Astrocyte (in vitro differentiated cells and primary cell): ENCODE data around the gene SLC37A1. TPM values are rescaled to one million over a fixed set of nuclear protein-coding genes. Genes with fewer than 3 reads are reported as not detected.

Experiments
- DNase-seq: peaks from one replicate; pipeline ENCODE4 v3.0.0-alpha.2; 2010; ENCODE audit warnings: low read depth
- FAIRE-seq: peaks from 2 replicates; lab custom pipeline; 2011; peaks lifted over from hg19 to GRCh38; lab: Jason Lieb, UNC
- H2AFZ ChIP-seq: 2 replicates; pipeline ENCODE4 v1.6.0; 2012; ENCODE audit warnings: low read depth, low read length, inconsistent platforms
- H3K27ac ChIP-seq: 2 replicates; pipeline ENCODE4 v1.5.1; 2011; ENCODE audit warnings: low read depth, low read length, inconsistent platforms
- H3K27me3 ChIP-seq: 2 replicates; pipeline ENCODE4 v1.6.0; 2011; ENCODE audit warnings: low read length, inconsistent platforms; ENCODE audit not compliant: insufficient read depth
- H3K36me3 ChIP-seq: 2 replicates; pipeline ENCODE4 v1.5.1; 2011; ENCODE audit warnings: low read length, inconsistent platforms; ENCODE audit not compliant: insufficient read depth
- H3K4me1 ChIP-seq: 2 replicates; pipeline ENCODE4 v1.5.1; 2011; ENCODE audit warnings: low read length, inconsistent platforms; ENCODE audit not compliant: insufficient read depth
- H3K4me2 ChIP-seq: 2 replicates; pipeline ENCODE4 v1.6.0; 2012; ENCODE audit warnings: low read length, inconsistent platforms
- H3K4me3 ChIP-seq: 2 replicates; pipeline ENCODE4 v1.5.1; 2011; ENCODE audit warnings: low read depth, mild to moderate bottlenecking, low read length, inconsistent platforms; ENCODE audit not compliant: insufficient read depth
- H3K79me2 ChIP-seq: 2 replicates; pipeline ENCODE4 v1.6.0; 2012; ENCODE audit warnings: mild to moderate bottlenecking, low read length, inconsistent platforms; ENCODE audit not compliant: insufficient read depth
- H3K9ac ChIP-seq: 2 replicates; pipeline ENCODE4 v1.6.0; 2012; ENCODE audit warnings: mild to moderate bottlenecking, low read length, inconsistent platforms
- H3K9me3 ChIP-seq: 2 replicates; pipeline ENCODE4 v1.5.1; 2012; ENCODE audit warnings: low read depth, mild to moderate bottlenecking, low read length, inconsistent platforms; ENCODE audit not compliant: insufficient read depth
- H4K20me1 ChIP-seq: 2 replicates; pipeline ENCODE4 v1.6.0; 2012; ENCODE audit warnings: low read length, inconsistent platforms; ENCODE audit not compliant: insufficient read depth
- H3K27ac Mint-ChIP-seq: one replicate; pipeline ENCODE4 v1.8.0; 2021; ENCODE audit warnings: mild to moderate bottlenecking, mixed read lengths; ENCODE audit not compliant: unreplicated experiment
- H3K27me3 Mint-ChIP-seq: one replicate; pipeline ENCODE4 v1.8.0; 2021; ENCODE audit warnings: low read depth, mixed read lengths; ENCODE audit not compliant: unreplicated experiment
- H3K36me3 Mint-ChIP-seq: one replicate; pipeline ENCODE4 v1.8.0; 2021; ENCODE audit warnings: low read depth, mixed read lengths; ENCODE audit not compliant: unreplicated experiment
- H3K4me1 Mint-ChIP-seq: one replicate; pipeline ENCODE4 v1.8.0; 2021; ENCODE audit warnings: low read depth, mixed read lengths; ENCODE audit not compliant: unreplicated experiment
- H3K4me3 Mint-ChIP-seq: one replicate; pipeline ENCODE4 v1.8.0; 2021; ENCODE audit warnings: mild to moderate bottlenecking, moderate library complexity, mixed read lengths; ENCODE audit not compliant: unreplicated experiment
- H3K9me3 Mint-ChIP-seq: one replicate; pipeline ENCODE4 v1.8.0; 2021; ENCODE audit warnings: mild to moderate bottlenecking, mixed read lengths; ENCODE audit not compliant: unreplicated experiment
- CTCF ChIP-seq: IDR thresholded peaks from 2 replicates; pipeline ENCODE4 v1.5.1; 2011; ENCODE audit warnings: low read depth, mild to moderate bottlenecking, inconsistent platforms, low read length, moderate library complexity; ENCODE audit not compliant: insufficient read depth
- EZH2 ChIP-seq: IDR thresholded peaks from 2 replicates; pipeline ENCODE4 v1.6.1; 2012; ENCODE audit warnings: mild to moderate bottlenecking, low read length, inconsistent platforms; ENCODE audit not compliant: insufficient read depth
- total RNA-seq: library from RNA; stranded (reverse); gene quantifications from 2 replicates; pipeline ENCODE4 v1.2.1, GENCODE V29; 2021

SLC37A1 gene
- total RNA-seq, 1 donor from 2014 or later: 6.9 TPM

- no peak overlapping the region for H3K9ac ChIP-seq
- no peak overlapping the region for H3K27ac ChIP-seq
- Mint-ChIP-seq H3K36me3 (peaks cover 10% of the 10 kb centered on the region), H3K27ac (no peak overlapping the region), H3K27me3 (peaks cover 29% of the 10 kb centered on the region), H3K4me1 (no peaks in the 10 kb centered on the region), H3K4me3 (no peak overlapping the region), H3K9me3 (no peaks in the 10 kb centered on the region)
- DNase-seq (no peak), FAIRE-seq (no peak)
- H3K27me3 ChIP-seq: no peaks in the 10 kb centered on the region
- no peak overlapping the region for H2AFZ ChIP-seq
- H3K4me1 ChIP-seq: no peaks in the 10 kb centered on the region
- H3K36me3 ChIP-seq: no peaks in the 10 kb centered on the region
- H3K79me2 ChIP-seq: no peaks in the 10 kb centered on the region
- H3K4me3 ChIP-seq: no peak overlapping the region
- H4K20me1 ChIP-seq: no peaks in the 10 kb centered on the region
- no peak overlapping the region for H3K4me2 ChIP-seq
- H3K9me3 ChIP-seq: no peaks in the 10 kb centered on the region
- TF ChIP-seq CTCF (no peak), EZH2 (no peak)
Observed at GRCh38 chr21:42538479-42539275, 25.0 kb downstream of the SLC37A1 start.

DNA sequence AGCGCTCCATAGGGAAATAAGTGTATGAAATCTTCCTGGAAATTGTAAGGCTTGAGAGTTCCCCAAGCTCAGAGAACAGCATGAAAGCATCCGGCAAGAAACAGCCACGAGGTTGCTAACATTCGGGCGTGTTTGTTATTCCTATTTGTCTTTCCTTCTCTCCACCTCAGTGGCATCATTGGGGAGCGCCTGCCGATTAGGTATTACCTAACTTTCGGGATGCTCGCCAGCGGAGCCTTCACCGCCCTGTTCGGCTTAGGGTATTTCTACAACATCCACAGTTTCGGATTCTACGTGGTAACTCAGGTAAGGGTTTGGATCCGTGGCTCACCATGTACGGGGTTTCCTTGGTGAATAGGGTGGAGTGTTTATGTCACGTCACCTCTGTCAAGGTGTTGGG is 25.7 kb downstream of the SLC37A1 start:
- no peak overlapping the region for H3K9ac ChIP-seq
- H3K4me3 ChIP-seq: no peak overlapping the region
- H3K4me1 ChIP-seq: no peaks in the 10 kb centered on the region
- no peak for TF ChIP-seq EZH2
- no peak for TF ChIP-seq CTCF
- H3K27ac ChIP-seq: no peak overlapping the region
- DNase-seq (no peak), FAIRE-seq (no peak)
- H3K27ac Mint-ChIP-seq: no peak overlapping the region
- no peaks in the 10 kb centered on the region for H4K20me1 ChIP-seq
- no peak overlapping the region for H3K4me3 Mint-ChIP-seq
- no peaks in the 10 kb centered on the region for H3K4me1 Mint-ChIP-seq
- no peaks in the 10 kb centered on the region for H3K9me3 ChIP-seq
- H2AFZ ChIP-seq: no peak overlapping the region
- peaks cover 32% of the 10 kb centered on the region for H3K27me3 Mint-ChIP-seq
- no peaks in the 10 kb centered on the region for H3K27me3 ChIP-seq
- no peaks in the 10 kb centered on the region for H3K79me2 ChIP-seq
- H3K36me3 ChIP-seq: no peaks in the 10 kb centered on the region
- H3K9me3 Mint-ChIP-seq: no peaks in the 10 kb centered on the region
- no peak overlapping the region for H3K4me2 ChIP-seq
- H3K36me3 Mint-ChIP-seq: peaks cover 10% of the 10 kb centered on the region

- Mint-ChIP-seq H3K4me1 (no peaks in the 10 kb centered on the region), H3K27ac (no peak overlapping the region), H3K36me3 (peaks cover 10% of the 10 kb centered on the region), H3K9me3 (no peaks in the 10 kb centered on the region), H3K4me3 (no peak overlapping the region), H3K27me3 (peaks cover 37% of the 10 kb centered on the region)
- DNase-seq (no peak), FAIRE-seq (no peak)
- no peaks in the 10 kb centered on the region for H3K27me3 ChIP-seq
- no peak overlapping the region for H3K4me3 ChIP-seq
- H3K4me1 ChIP-seq: no peaks in the 10 kb centered on the region
- H3K36me3 ChIP-seq: no peaks in the 10 kb centered on the region
- H3K9me3 ChIP-seq: no peaks in the 10 kb centered on the region
- H3K9ac ChIP-seq: no peak overlapping the region
- H3K27ac ChIP-seq: no peak overlapping the region
- H2AFZ ChIP-seq: no peak overlapping the region
- H4K20me1 ChIP-seq: no peaks in the 10 kb centered on the region
- H3K4me2 ChIP-seq: no peak overlapping the region
- TF ChIP-seq EZH2 (no peak), CTCF (no peak)
- H3K79me2 ChIP-seq: no peaks in the 10 kb centered on the region
Observed at GRCh38 chr21:42539931-42540343, 26.3 kb downstream of the SLC37A1 start.
